ENCODE data around the gene IRF1.
A peak's percentile ranks its signal among the peaks of the same experiment; 100 is the strongest.

Gene IRF1

DNA sequence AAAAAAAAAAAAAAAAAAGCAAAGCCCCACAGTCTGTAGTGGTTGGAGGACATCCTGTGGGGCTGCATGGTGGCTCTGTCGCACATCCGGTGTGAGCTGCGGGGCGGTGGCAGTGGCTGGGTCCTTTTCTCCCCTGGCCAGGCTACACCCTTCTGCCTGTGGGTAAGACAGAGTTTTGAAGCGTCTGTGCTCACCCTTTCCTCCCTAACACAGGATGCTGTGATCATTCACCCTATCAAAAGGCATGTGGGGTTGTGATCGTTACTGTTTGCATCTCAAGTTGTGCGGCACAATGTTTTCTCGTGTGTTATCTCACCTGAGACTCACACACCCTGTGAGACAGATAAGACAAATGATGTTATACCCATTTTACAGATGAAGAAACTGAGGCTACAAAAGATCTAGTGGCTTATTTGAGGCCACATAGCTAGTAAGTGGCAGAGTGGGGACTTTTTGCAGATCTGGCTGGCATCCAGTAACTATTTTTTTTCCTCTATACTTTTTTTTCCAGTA is 17.5 kb downstream of the IRF1 start:
- DNase-seq: no peak

DNA sequence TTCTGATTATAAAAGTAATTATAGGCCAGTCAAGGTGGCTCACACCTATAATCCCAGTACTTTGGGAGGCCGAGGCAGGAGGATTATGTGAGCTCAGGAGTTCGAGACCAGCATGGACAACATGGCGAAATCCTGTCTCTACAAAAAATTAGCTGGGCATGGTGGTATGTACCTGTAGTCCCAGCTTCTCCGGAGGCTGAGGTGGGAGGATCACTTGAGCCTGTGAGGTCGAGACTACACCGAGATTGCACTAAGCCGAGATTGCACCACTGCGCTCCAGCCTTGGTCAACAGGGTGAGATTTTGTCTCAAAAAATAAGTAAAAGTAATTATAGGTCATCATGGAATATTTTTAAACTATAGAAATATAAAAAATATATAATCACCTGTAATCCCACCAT is 18.1 kb downstream of the IRF1 start:
- DNase-seq: no peak

DNA sequence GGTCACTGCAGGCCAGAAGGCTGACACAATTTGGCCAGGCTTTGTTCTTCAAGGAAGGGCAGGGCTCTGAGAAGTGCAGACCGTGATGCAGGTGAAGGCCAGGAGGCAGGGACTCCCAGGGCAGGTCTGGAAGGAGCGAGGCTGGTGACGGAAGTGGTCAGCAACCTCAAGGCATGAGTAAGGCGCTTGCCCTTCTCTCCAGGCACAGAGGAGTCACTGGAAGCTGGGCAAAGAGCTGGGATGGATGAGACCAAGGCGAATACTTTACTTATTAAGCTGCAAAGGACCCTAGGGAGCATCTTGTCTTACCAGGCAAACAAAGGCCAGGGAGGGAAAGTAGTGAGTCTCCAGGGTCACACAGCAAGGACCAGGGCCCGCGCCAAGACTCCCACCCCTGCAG is 18.6 kb downstream of the IRF1 start:
- DNase-seq: no peak

DNA sequence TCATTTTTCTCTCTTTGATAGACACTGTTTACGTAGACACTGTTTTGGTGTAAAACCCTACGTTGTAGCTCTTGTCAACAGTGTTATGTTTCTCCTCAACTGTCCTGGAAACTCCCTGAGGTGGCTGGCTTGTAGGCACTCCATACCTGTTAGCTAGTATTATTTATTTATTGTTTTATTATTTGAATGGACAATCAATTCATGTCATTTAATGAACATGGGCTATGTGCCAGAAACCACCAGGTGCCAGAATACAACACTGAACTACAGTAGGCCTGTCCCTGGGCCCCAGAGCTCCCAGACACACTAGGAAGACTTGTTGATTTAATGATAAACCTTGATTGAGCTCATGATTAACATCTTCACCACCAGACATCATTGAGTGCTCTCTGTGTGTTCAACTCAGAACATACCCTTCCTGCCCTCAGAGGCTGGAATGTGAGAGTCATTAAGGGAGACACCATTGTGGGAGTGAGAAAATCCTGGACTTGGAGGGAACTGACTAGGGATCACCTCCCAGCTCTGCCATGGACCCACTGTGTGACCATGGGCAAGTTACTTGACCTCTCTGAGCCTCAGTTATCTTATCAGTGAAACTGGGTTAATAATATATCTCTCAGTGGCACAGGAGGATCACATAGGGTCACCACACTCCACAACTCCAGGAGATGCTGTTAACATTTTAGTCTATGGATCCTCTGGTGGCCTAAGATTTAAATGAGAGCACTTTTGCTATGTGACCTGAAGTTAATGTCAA is 19.2 kb downstream of the IRF1 start:
- no peak for DNase-seq

DNA sequence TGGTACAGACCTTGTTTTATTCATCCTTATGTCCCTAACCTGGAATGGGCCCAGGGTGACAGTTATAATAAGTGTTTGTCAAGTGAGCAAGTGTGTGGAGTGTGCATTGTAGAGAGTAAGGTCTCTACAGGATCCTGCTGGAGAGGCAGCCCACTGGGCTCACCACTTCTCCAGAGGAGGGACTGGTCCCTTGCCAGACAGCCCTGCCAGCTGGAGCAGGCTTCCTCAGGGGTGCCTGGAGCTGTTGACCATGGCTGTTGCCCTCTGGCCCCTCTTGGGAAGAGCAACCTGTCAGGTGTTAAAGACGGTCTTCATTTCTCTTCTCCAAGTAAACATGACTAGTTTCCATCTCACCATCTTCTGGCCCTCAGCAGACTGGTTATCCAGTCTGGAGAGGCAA is 20.0 kb downstream of the IRF1 start:
- DNase-seq: no peak

DNA sequence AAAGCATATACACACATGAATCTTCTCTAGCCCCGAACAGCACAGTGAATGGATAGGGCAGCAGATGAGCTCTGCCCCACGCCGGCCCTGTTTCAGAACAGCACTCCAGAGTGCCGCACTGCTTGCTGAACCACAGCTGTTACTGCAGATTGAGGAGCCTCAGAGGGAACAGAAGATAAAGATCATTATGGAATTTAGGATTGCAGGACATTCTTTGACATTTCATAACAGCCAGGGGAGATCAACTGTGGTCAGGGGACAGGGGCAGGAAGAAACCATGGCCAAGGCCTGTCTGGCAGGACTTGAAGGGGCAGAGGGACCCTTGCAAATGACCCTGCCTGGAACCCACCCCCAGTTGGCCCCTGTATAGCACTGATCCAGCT is 20.6 kb downstream of the IRF1 start:
- DNase-seq: no peak

DNA sequence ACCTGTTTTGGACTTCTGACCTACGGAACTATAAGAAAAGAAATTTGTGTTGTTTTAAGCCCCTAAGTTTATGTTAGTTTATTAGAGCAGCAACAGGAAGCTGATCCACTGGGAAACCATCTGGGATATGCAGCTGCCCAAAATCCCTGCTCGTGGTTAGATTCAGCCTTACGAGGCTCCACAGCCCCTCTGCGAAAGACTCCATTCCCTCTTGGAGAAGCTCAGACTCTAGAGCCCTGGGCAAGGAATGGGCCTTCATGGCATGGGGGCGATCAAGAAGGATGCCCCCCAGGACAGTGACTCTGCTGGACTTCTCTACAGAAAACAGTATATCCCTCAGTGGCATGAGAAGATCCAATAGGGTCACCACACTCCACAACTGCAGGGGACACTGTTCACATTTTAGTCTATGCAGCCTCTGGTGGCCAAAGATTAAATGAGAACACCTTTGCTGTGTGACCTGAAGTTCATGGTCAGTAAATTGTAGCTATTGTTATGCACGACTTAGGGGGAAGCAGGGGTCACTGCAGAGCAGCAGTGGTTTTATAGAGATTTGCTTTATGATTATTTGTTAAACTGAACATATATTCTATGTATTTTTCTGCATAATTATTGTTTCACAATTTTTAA is 21.1 kb downstream of the IRF1 start:
- no peak for DNase-seq

DNA sequence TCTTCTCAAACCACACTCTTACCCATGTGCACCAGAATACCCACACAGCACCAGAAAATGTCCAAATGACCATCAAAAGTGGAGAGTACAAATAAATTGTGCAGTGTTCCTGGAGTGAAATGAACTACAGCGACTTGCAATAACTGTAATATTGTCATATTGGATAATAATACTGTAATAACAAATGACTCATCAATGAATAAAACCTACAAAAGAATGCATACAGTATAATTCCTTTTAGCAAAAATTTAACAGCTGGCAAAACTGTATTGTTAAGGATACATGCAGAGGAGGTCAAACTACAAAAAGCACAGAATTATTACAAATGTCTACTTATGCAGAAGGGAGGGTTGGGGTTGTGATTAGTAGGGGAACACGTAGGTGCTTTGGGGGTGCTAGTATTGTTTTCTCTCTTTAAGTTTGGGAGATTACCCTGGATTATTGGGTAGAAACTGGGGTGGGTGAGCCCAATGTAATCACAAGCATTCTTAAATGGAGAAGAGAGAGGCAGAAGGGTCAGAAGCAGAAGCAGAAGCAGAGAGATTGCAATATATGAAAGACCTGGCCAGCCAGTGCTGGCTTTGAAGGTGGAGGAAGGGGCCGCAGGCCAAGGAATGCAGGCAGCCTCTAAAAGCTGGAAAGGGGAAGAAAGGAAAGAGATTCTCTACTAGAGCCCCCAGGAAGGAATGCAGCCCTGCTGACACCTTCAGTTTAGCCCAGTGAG is 21.8 kb downstream of the IRF1 start:
- DNase-seq: no peak

DNA sequence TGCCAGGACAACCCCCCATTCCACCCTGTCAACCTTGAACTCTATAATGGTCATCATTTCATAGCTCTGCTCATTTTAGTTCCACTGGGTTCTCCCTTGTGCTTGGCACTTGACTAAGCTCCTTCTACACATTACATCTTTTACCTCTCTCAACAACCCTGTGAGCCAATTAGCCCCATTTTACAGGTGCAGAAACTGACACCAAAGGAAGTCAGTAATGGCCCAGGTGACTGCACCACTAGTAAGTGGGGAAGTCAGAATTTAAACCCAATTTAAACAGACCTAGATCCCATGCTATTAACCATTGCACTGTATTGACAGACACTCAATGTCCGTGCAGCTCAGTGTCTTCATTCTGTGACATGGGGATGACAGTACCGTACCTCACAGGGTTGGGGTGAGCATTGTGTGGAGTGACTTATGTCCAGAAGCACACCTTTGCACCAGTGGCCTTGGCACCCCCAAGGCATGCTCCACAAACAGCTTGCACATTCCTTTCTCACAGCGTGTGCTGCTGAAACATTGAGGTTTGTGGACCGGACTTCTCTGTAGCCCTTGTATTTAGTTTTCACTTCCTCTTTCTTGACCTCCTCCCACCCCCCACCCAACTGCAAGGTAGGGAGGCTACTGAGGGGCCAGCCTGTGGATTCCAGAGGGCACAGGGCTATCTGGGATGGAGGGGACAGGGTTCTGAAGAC is 23.1 kb downstream of the IRF1 start:
- DNase-seq: no peak

DNA sequence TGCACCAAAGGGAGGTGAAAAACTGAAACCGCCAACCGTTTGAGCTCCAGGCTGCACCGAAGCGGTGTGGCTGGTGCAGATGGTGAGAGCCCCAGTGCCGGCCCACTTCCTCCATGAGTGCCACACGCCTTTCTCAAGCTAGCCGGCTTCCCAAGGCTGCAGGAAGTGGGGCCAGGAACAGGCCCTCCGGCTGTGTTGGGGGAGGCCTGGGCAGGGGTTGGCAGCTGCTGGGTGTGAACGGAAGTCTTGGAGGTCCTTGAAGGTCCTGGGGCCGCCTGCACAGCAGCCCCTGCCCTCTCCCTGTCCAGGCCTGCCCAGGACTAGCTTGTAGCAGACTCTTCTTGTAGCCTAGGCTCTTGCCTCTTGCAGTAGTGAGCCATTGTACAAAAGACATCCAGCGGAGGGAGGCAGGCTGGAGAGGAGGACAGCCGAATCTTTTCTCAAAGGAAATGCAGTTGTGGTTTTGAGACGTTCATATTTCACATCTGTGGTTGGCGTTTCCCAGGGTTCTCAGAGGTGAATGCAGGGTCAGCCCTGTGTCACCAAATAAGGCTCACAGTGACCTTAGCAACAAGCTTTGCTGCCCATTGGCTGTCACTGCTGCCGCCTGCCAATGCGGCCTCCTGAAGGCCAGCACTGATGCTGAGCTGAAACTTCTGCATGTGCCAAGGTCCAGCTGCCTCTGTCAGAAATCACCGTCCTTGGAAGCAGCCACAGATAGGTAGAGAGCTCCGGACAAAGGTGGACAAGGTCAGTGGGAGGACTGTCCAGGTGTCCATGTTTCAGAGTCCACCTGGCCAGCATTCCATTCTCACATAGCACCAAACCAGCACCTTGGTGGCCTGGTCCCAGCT is 23.9 kb downstream of the IRF1 start:
- peak; percentile 65 for DNase-seq

DNA sequence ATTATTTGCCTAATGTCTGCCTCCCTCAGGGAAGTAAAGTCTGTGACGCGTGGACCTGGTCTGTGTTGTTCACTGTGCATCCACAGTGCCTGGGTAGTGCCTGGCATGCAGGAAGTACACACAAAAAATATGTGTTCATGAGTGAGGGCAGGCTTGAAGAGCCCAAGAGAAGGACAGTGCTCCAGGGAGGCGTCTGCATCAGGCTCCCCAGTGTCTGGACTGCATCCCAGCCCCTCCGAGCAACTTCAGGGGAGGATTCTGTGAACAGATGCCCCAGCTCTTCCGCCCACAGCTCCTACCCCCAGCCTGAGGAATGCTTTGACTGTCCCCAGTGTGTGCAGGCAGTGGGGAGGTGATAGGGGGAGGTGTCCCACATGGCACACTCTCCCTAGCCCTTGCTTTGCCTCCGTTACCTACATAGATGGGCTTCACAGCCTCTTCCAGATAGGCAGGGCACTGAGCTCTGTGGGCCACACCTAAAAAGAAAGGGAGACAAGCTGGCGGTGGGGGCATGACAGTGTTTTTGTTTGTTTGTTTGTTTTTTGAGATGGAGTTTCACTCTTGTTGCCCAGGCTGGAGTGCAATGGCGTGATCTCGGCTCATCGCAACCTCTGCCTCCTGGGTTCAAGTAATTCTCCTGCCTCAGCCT is 25.4 kb downstream of the IRF1 start:
- no peak for DNase-seq

DNA sequence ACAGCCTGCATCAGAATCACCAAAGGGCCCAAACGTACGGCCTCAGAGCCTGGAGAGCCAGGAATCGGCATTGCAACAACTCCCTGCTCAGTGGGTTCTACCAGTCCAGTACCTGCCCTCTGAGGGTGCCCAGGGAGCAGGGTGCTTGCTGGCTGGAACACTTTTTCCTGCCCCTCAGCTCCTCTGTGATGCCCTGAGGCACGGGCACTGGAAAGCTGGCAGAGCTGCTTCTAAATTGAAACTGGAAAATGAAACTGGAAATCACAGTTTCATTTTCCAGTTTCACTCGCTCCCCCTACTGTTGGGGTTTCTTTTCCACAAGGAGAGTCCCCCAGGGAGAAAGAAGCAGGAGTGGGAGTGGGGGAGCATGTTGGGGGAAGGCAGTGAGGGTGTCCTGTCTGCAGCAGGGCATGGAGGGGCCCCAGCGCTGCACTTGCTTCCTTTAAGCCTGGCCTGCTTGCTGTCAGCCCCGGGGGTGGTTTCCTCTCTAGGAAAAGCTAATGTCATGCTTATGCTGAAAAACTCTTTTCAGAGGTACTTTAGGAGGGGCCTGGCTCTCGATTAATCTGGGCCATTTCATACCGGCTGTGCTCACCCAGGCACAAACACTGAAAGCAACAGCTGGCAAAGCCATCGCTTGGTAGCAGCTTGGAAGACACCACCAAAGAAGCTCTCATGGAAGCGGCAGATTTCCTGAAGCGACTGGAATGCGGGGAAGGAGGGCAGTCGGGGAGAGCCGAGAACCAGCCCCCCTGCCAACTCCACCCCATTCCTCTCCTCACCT is 26.2 kb downstream of the IRF1 start:
- no peak for DNase-seq

DNA sequence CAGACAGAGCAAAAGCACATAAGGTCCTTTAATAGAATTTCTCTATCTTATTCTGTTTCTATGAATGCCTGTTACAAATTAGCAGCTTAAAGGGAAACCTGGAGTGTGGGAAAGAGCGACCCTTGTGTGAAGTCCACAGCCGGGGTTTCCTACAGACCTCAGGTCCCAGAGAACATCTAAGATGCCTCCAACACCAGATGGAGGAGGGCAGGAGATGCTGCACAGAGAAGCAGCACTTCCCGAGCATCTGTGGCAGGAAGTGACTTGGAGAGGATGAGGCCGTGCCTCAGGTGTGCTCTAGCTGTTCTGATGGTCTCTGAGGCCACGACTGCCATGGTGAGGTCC is 26.8 kb downstream of the IRF1 start:
- no peak for DNase-seq

DNA sequence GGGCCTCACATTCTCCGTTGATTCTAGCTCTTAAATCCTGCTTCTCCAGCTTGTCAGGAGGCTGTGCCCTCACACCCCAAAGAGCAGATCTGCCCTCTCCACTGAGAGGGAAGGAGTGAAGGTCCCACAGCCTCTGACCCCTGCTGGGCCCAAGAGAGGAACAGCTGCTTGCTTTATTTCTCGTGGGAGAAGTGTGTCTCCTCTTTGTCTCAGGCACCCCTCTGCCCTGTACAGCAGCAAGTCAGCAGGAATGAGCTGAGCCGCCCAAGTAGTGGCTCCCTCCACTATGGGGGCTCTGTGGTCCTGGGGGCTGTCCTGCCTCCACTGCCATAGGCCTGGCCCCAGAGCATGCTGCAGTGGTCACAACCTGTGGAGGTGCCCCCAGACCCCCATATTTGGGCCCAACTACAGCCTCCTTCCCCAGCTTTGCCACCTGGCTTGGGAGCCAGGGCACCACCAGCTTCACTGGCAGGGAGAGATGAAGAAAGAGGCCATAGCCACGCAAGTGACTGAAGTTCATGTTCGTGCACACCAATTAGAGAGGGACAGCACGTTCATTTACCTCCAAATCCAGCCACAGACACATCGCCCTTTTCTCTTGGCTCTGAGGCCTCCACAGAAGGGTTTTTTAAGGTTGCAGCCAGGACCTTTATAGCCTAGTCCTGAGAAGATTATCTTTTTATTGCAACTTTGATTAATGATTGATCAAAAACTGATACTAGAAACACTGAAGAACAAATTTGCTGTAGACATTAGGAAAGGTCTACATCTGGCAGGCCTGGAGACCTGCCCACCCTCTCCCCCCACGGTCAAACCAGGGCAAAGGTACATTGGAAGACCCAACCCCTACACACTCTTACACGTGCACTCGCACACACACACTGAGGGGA is 27.5 kb downstream of the IRF1 start:
- DNase-seq: no peak

DNA sequence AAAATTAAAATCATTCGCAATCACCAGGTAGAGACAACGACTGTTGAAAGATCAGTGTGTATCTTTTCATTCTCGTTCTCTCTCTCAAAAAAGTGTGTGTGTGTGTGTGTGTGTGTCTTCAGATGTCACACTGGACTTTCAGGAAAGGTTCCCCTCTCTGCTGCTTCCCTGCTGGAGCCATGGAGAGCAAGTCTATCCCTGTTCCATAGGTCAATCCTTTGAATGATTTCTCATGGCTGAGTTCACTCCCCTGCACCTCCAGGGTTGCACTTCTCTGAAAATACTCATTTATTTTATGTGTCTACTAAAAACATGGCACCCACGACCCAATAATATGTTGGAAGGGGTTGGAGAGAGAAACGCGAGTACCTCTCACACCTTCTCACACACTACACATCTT is 28.2 kb downstream of the IRF1 start:
- DNase-seq: no peak

DNA sequence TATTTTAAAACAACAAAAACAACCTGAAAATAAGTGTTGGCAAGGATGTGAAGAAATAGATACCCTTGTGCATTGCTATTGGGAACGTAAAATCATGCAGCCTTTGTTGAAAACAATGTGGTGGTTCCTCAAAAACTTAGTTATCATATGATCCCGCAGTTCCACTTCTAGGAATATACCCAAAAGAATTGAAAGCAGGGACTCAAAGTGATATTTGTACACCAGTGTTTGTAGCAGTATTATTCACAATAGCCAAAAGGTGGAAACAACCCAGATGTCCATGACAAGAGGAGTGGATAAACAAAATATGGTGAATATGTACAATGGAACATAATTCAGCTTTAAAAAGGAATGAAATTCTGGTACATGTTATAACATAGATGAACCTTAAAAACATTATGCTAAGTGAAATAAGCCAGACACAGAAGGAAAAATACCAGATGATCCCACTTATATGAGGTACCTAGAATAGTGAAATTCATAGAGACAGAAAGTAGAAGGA is 29.0 kb downstream of the IRF1 start:
- no peak for DNase-seq

DNA sequence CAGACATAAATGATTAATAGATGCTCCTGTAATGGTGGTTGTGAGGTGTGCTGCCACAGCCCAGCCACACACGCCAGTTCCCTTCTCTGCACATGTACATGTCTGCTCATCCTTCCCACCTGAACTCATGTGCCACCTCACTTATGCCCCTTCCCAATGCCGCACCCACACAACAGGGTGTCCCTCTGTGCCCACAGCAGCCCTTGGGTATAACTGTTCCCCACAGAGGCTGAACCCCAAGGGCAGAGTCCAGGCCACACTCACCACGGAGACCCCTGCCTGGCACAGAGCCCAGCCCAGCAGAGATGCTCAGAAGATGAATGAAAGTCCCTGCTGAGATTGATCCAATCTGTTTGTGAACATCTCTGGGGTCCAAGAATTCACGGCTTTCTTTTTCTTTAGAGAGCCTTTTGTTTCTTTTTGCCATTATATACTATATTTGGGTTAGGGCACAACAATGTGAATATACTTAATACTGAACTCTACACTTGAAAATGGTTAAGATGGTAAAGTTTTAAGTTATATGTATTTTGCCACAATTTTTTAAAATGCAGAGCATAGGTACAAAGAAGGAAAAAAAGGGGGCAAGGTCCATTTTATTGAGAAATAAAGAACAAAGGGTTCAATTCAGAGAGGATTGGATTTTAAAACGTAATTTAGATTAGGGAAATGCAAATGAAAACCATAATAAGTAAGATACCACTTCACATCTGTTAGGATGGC is 29.6 kb downstream of the IRF1 start:
- no peak for DNase-seq

DNA sequence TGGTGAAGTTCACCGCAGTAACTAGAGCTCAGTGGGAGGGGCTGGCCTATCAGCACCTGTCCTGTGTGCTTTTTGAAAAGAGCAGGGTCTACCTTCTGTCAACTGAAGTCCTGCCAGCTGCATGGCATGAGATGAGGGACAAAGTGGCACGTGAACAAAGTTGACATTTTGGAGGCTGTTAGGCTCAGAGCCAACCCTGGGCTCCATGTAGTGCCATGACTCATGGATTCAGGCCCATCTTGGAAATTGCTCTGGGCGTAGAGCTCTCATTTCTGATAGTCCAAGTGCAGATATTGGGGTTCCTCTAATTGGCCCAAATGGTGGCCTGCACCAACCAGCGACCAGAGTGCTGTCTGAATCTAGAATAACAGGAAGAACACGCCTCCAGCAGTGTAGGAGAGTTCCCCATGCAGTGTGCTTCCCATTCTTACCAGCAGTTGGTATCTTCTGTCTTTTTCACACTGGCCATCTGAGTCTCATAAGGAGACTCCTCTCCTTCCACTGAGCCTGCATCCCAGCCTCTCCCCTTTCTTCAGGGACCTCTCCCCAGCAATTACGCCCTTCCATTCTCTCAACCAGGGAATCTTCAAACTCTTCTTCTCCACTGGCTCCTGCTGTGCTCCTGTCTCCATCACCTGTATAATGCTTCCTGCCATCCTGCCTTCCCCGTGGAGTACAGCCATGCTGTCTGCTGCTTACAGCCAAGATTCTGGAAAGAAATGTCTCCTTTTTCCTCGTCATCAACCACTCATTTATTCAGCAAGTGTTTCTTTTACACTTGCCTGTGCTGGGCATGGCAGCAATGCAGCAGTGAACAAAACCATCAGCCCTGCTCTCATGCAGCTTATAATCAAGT is 30.4 kb downstream of the IRF1 start:
- no peak for DNase-seq
